ENCODE results near the gene ZNF641. TPM values are rescaled to one million over a fixed set of nuclear protein-coding genes. Genes with fewer than 3 reads are reported as not detected.

Gene ZNF641
- total RNA-seq, 1 experiment from 2014 or later: 13.5 TPM

DNA sequence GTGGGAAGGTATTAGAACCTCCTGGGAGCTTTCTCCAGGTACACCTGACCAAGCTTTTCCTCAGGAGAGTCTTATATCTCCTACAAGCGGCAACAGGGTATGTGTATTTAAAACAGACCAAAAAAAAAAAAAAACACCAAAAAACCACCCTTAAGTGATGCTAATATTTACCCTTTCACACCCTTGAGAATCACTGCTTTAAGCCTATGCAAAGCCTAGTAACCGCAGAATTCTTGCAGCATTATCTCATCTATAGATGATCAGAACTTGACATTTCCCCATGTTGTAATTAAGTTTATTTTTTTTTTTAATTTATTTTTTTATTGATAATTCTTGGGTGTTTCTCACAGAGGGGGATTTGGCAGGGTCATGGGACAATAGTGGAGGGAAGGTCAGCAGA lies 19.3 kb downstream of the ZNF641 start:
- ChIA-PET POLR2A (interaction anchor here (0.6 kb wide), 1 partner anchor 133 kb away, joined by 10 read pairs; no protein-coding TSS in a partner anchor), CTCF (no interaction called here)
- intact Hi-C loops (cut with micrococcal nuclease; ENCODE audit: unreplicated experiment) (no loop called here), in situ Hi-C loops (cut with HindIII; ENCODE audit: low pct_unique_long_range_greater_than_20kb, low sequenced_read_pairs) (no loop called here)
- DNase-seq (ENCODE audit: low read depth, low spot score): no peak
- no peak for ATAC-seq
- H3K27ac ChIP-seq (ENCODE audit: low read length): no peak overlapping the region
- H3K9me3 ChIP-seq (ENCODE audit: control insufficient read depth, insufficient read depth, low read depth, low read length): no peaks in the 10 kb centered on the region
- TF ChIP-seq POLR2AphosphoS5 (IDR thresholded peaks at IDR 0.05; ENCODE audit: low read depth, low read length): no peak
- TF ChIP-seq, protein P1, sequence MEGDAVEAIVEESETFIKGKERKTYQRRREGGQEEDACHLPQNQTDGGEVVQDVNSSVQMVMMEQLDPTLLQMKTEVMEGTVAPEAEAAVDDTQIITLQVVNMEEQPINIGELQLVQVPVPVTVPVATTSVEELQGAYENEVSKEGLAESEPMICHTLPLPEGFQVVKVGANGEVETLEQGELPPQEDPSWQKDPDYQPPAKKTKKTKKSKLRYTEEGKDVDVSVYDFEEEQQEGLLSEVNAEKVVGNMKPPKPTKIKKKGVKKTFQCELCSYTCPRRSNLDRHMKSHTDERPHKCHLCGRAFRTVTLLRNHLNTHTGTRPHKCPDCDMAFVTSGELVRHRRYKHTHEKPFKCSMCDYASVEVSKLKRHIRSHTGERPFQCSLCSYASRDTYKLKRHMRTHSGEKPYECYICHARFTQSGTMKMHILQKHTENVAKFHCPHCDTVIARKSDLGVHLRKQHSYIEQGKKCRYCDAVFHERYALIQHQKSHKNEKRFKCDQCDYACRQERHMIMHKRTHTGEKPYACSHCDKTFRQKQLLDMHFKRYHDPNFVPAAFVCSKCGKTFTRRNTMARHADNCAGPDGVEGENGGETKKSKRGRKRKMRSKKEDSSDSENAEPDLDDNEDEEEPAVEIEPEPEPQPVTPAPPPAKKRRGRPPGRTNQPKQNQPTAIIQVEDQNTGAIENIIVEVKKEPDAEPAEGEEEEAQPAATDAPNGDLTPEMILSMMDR (IDR thresholded peaks at IDR 0.05): no peak
- TF ChIP-seq, protein P2, sequence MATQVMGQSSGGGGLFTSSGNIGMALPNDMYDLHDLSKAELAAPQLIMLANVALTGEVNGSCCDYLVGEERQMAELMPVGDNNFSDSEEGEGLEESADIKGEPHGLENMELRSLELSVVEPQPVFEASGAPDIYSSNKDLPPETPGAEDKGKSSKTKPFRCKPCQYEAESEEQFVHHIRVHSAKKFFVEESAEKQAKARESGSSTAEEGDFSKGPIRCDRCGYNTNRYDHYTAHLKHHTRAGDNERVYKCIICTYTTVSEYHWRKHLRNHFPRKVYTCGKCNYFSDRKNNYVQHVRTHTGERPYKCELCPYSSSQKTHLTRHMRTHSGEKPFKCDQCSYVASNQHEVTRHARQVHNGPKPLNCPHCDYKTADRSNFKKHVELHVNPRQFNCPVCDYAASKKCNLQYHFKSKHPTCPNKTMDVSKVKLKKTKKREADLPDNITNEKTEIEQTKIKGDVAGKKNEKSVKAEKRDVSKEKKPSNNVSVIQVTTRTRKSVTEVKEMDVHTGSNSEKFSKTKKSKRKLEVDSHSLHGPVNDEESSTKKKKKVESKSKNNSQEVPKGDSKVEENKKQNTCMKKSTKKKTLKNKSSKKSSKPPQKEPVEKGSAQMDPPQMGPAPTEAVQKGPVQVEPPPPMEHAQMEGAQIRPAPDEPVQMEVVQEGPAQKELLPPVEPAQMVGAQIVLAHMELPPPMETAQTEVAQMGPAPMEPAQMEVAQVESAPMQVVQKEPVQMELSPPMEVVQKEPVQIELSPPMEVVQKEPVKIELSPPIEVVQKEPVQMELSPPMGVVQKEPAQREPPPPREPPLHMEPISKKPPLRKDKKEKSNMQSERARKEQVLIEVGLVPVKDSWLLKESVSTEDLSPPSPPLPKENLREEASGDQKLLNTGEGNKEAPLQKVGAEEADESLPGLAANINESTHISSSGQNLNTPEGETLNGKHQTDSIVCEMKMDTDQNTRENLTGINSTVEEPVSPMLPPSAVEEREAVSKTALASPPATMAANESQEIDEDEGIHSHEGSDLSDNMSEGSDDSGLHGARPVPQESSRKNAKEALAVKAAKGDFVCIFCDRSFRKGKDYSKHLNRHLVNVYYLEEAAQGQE (IDR thresholded peaks at IDR 0.05; ENCODE audit: insufficient read depth in 1 of 2, low read depth in 2 of 2, low read length in 1 of 2): no peak
- no peak for TF ChIP-seq SIN3A (IDR thresholded peaks at IDR 0.05; ENCODE audit: borderline replicate concordance, insufficient read depth, low read depth, low read length)
- no peak for TF ChIP-seq TCF7L2 (IDR thresholded peaks at IDR 0.05; ENCODE audit: low read depth, low read length)
- H3K4me1 ChIP-seq (ENCODE audit: control insufficient read depth, insufficient read depth, low read length): no peaks in the 10 kb centered on the region
- BruUV-seq (replicated peaks): no TSS peak
- H3K36me3 ChIP-seq (ENCODE audit: control insufficient read depth, insufficient read depth, low read length): no peaks in the 10 kb centered on the region
- no peak overlapping the region for H3K4me3 ChIP-seq (ENCODE audit: low read depth in 2 of 2, low read length in 2 of 2)
- no peaks in the 10 kb centered on the region for H3K27me3 ChIP-seq (ENCODE audit: control insufficient read depth, insufficient read depth, low read length)

DNA sequence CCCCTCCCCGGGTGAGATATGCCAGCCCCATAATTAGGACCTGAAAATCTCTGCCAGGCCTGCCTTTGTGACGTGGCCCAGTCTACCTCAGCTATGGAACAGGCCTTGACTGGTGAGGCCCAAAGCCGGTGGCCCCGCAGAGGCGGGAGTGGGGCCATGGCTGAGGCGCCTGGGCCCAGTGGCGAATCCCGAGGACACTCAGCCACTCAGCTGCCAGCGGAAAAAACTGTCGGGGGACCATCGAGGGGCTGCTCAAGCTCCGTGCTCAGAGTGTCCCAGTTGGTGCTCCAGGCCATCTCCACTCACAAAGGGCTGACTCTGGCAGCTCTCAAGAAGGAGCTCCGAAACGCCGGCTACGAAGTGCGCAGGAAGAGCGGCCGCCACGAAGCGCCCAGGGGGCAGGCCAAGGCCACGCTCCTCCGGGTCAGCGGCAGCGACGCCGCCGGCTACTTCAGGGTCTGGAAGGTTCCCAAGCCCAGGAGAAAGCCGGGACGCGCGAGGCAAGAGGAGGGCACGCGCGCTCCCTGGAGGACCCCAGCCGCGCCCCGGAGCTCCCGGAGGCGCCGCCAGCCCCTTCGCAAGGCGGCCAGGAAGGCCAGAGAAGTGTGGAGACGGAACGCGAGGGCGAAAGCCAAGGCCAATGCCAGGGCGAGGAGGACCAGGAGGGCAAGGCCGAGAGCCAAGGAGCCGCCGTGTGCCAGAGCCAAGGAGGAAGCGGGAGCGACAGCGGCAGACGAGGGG lies 21.4 kb downstream of the ZNF641 start:
- H3K4me1 ChIP-seq (ENCODE audit: control insufficient read depth, insufficient read depth, low read length): no peaks in the 10 kb centered on the region
- intact Hi-C loops (cut with micrococcal nuclease; ENCODE audit: unreplicated experiment) (no loop called here), in situ Hi-C loops (cut with HindIII; ENCODE audit: low pct_unique_long_range_greater_than_20kb, low sequenced_read_pairs) (no loop called here)
- no peak overlapping the region for H3K4me3 ChIP-seq (ENCODE audit: low read depth in 2 of 2, low read length in 2 of 2)
- POLR2A ChIA-PET: interaction anchor here (0.5 kb wide), 1 partner anchor 10 kb away, joined by 3 read pairs; no protein-coding TSS in a partner anchor
- no peak overlapping the region for H3K27ac ChIP-seq (ENCODE audit: low read length)
- H3K36me3 ChIP-seq (ENCODE audit: control insufficient read depth, insufficient read depth, low read length): no peaks in the 10 kb centered on the region
- CTCF ChIA-PET: no interaction called here
- no peak for DNase-seq (ENCODE audit: low read depth, low spot score)
- ATAC-seq: no peak
- 0 out of 2 replicates have a peak, but pooled peaks cover 2% of the 10 kb centered on the region for H3K27me3 ChIP-seq (ENCODE audit: control insufficient read depth, insufficient read depth, low read length)
- no peaks in the 10 kb centered on the region for H3K9me3 ChIP-seq (ENCODE audit: control insufficient read depth, insufficient read depth, low read depth, low read length)
- BruUV-seq (replicated peaks): no TSS peak
- no peak for TF ChIP-seq SIN3A (IDR thresholded peaks at IDR 0.05; ENCODE audit: borderline replicate concordance, insufficient read depth, low read depth, low read length)
- TF ChIP-seq, protein P1 (IDR thresholded peaks at IDR 0.05): no peak
- TF ChIP-seq POLR2AphosphoS5 (IDR thresholded peaks at IDR 0.05; ENCODE audit: low read depth, low read length): no peak
- TF ChIP-seq, protein P2 (IDR thresholded peaks at IDR 0.05; ENCODE audit: insufficient read depth in 1 of 2, low read depth in 2 of 2, low read length in 1 of 2): no peak
- no peak for TF ChIP-seq TCF7L2 (IDR thresholded peaks at IDR 0.05; ENCODE audit: low read depth, low read length)

Measured in Panc1 (cell line).